Right renal cortex interstitium (tissue), 3 donors: ENCODE data around the gene AMER3. TPM values are rescaled to one million over a fixed set of nuclear protein-coding genes. Genes with fewer than 3 reads are reported as not detected.

Experiments used
- polyA plus RNA-seq, 3 donors: library from polyadenylated mRNA; unstranded; fragments of 120-200 nt; gene quantifications; one replicate each; pipeline ENCODE4 v1.2.1, GENCODE V29; 2013; ENCODE audit not compliant: insufficient read length in 3 of 3

AMER3 gene
- polyA plus RNA-seq, 3 donors, result 0.01 to 0.10 (median 0.01) TPM

Other genes starting within 250 kb of the AMER3 start
- gene POTEI, start 246.2 kb upstream of the AMER3 start, polyA plus RNA-seq, result under 1 TPM in 2 of 3 donors, not detected in 1; 0.10 to 0.14 TPM
- not detected for gene CFC1B, start 234.3 kb upstream of the AMER3 start, polyA plus RNA-seq
- not detected for gene CFC1, start 156.0 kb upstream of the AMER3 start, polyA plus RNA-seq
- gene POTEJ, start 144.1 kb upstream of the AMER3 start, polyA plus RNA-seq, result under 1 TPM in 2 of 3 donors, not detected in 1; 0.06 to 0.14 TPM
- not detected for gene GPR148, start 26.5 kb upstream of the AMER3 start, polyA plus RNA-seq
- gene ARHGEF4, start 81.4 kb downstream of the AMER3 start, polyA plus RNA-seq, result 1 to 10 TPM; 6.2 to 7.5 (median 6.5) TPM